ENCODE data around the gene SPOCK1.

SPOCK1 gene

DNA sequence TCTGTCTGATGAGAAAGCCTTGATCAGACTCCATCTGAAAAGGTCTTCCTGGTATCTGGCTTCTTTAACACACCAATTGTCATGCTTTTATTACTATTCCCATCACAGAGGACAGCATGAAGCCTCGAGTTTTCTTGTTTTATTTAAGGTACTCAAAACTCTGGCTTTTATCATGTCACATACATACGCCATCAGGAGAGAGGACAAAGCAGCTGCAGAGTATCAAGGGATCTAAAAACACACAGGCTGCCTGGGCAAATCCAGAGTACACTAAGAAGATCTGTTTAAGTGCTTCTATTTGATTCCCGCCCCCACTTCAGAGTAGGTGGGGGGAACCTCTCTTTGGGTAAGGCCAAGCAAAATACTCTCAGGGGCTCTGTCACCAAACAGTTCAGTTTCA is 277.2 kb downstream of the SPOCK1 start:
- Mint-ChIP-seq H3K27me3 (peaks cover 0 to 17% of the 10 kb centered on the region in 2 donors), H3K4me1 (no peaks in the 10 kb centered on the region)
- ATAC-seq (replicated peaks), result no peak

DNA sequence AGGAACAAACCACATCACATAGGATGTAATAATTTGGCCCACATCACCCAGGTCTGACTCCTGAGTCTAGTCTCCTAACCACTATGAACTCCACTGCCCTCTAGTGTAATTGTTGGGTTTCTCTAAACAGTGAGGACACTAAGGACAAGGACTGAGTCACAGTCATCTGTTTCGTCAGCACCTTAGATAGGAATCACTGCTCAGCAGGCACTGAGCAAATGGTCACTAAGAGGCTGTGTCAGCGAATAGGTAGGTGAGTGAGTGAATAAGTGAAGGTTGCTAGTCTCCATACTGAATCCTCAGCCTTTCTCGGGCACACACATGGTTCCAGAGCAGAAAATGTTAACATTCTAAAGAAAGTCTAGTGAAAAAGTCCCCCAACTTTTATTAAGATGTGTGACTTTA is 278.6 kb downstream of the SPOCK1 start:
- ATAC-seq (replicated peaks), result peak; percentile 76 to 84
- Mint-ChIP-seq H3K9me3 (peaks cover 0 to 1% of the 10 kb centered on the region in 2 donors), H3K4me3 (no peak overlapping the region), H3K27ac (no peak overlapping the region), H3K36me3 (no peaks in the 10 kb centered on the region), H3K27me3 (peaks cover 0 to 17% of the 10 kb centered on the region in 2 donors), H3K4me1 (no peaks in the 10 kb centered on the region)
- DNase-seq, result no peak

More for the DNA sequence above, 277.2 kb downstream of the SPOCK1 start:
- Mint-ChIP-seq H3K36me3 (no peaks in the 10 kb centered on the region), H3K4me3 (no peak overlapping the region), H3K9me3 (peaks cover 0 to 4% of the 10 kb centered on the region in 2 donors), H3K27ac (no peak overlapping the region)
- DNase-seq, result no peak

DNA sequence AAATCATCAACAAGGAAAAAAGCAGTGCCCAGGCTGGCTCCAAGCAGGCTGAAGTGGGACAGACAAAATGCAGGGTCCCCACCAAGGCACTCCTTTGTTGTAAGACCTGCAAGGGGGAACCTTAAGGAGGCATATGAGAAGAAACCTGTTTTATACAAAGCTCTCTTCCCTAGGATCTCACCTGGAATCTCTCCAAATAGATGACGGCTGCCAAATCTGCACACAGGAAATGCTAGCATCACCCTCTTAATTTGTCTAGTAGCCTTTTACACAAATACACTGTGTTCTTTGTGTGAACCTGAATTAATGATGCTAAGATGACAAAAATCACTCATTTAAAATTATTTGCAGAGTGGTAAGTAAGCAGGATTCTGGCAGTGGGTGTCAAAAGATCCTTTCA is 280.2 kb downstream of the SPOCK1 start:
- Mint-ChIP-seq H3K27me3 (peaks cover 0 to 17% of the 10 kb centered on the region in 2 donors), H3K4me1 (no peaks in the 10 kb centered on the region), H3K36me3 (no peaks in the 10 kb centered on the region), H3K27ac (no peak overlapping the region), H3K4me3 (no peak overlapping the region), H3K9me3 (no peaks in the 10 kb centered on the region)
- DNase-seq, result no peak
- no peak for ATAC-seq (replicated peaks)

DNA sequence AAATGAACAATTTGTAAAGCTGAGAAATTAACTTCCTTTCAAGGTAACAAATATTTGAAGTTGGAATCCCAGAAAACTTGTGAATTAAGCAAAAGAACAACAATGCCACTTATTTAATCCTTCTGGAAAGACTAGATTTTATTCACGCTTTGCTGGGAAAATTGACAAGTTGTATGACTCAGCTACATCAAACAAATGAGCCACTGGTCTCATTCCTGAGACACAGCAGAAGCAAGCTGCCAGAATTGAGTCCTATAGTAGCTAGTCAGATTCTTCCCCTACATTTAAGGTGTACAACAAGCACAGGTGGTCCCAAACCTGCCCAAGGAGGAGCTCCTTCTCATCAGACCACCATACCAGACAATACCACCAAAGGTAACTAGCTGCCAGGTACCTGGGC is 280.7 kb downstream of the SPOCK1 start:
- DNase-seq, result no peak
- no peaks in the 10 kb centered on the region for H3K4me1 Mint-ChIP-seq
- no peaks in the 10 kb centered on the region for H3K36me3 Mint-ChIP-seq
- no peak for ATAC-seq (replicated peaks)
- no peak overlapping the region for H3K4me3 Mint-ChIP-seq
- H3K27ac Mint-ChIP-seq, result no peak overlapping the region
- no peaks in the 10 kb centered on the region for H3K9me3 Mint-ChIP-seq
- peaks cover 0 to 17% of the 10 kb centered on the region in 2 donors for H3K27me3 Mint-ChIP-seq

DNA sequence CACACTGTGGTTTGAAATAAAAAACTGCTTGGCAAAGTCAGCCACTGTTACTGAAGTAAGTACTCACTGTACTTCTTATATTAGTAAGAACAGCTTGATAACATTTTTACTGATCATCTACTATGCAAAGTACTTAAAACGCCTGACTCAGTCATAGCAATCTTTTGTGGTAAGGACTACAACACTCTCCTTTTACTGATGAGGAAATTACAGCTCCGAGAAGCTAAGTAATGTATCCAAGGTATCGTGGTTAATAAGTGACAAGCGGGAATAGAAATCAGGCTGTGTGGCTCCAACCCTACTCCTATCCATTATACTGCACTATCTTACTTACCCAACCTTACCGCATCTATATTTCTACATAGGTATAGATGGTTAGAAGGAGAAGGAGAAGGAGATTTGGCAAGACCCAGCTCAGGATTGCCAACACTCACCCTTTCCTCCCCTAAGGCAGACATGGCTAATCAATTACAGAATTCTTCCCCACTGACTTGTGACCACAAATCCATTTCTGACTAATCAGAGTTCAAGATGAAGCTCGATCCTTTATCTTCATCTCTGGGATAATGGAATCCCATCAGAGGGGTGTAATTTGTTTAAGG is 281.4 kb downstream of the SPOCK1 start:
- no peak for DNase-seq
- Mint-ChIP-seq H3K27me3 (peaks cover 0 to 17% of the 10 kb centered on the region in 2 donors), H3K4me3 (no peak overlapping the region), H3K27ac (no peak overlapping the region), H3K4me1 (peaks cover 0 to under 1% of the 10 kb centered on the region in 2 donors), H3K36me3 (no peaks in the 10 kb centered on the region), H3K9me3 (no peaks in the 10 kb centered on the region)
- ATAC-seq (replicated peaks), result no peak

DNA sequence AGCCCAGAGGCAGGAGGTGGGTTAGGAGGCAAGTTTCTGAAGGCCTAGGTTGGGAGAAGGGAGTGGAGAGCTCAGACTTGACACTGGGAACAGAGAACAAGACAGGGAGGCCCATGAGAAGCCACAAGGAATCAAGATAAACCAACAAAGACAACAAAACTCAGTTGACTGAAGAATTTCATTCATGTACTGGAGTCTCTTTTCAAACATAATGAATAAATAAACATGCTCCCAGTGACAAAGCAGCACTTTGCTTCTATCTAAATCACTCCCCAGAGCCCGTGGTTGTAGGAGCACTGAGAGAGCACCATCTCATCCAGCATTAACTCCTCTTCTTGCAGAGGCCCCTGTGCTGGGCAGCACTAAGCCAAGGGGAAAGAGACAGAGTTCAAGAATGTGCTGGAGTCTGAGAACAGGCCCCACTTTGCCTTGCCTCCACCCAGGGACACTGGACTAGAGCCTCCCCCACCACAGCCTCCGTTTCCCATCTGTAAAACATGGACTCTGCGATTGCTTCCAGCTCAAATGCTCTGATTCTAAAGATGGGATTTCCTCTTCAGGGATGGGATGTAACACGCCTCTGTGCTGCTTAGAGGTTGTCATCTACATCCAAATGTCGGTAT is 282.0 kb downstream of the SPOCK1 start:
- ATAC-seq (replicated peaks), result no peak
- Mint-ChIP-seq H3K9me3 (no peaks in the 10 kb centered on the region), H3K4me1 (peaks cover 0 to 2% of the 10 kb centered on the region in 2 donors), H3K27me3 (peaks cover 0 to 17% of the 10 kb centered on the region in 2 donors), H3K36me3 (no peaks in the 10 kb centered on the region), H3K4me3 (no peak overlapping the region), H3K27ac (no peak overlapping the region)
- no peak for DNase-seq

DNA sequence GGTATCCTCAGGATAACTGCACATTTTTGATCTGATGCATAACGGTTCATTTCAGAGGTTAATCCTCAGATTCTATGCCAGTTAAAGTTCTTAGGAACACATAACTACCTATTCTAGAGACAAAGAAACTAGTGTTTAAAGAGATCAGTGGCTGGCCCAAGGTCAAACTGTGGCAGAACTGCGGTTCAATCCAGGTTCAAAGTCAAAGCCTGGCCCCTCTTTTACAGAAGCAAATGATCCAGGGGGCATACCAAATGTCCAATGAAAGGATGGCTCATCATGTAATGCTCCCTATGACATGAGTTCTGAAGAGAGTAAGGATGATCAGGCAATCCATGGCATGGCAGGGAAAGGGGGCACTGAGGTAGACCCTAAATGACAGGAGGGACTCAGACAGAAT is 283.3 kb downstream of the SPOCK1 start:
- no peak for ATAC-seq (replicated peaks)
- H3K4me3 Mint-ChIP-seq, result no peak overlapping the region
- no peak overlapping the region for H3K27ac Mint-ChIP-seq
- H3K27me3 Mint-ChIP-seq, result peaks cover 0 to 11% of the 10 kb centered on the region in 2 donors
- H3K4me1 Mint-ChIP-seq, result peaks cover 0 to 2% of the 10 kb centered on the region in 2 donors
- no peak for DNase-seq
- H3K9me3 Mint-ChIP-seq, result no peaks in the 10 kb centered on the region
- H3K36me3 Mint-ChIP-seq, result no peaks in the 10 kb centered on the region

DNA sequence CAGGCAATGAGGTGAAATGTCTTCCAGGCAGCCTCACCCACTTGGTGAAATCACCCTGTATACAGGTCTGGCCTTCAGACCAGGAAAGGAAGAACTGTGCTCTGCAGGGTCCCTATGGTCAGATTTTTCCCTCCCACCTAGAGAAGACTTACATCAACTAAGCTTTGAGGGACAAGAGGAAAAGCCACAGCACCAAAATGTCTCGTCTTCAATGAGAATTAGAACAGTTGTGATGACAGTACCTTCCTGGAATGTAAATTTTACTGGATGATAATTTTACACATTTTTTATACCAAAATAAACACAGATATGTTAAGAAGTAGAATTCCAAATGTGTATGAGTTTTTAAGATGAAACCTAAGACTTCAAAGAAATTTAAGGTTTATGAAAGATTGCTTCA is 283.9 kb downstream of the SPOCK1 start:
- Mint-ChIP-seq H3K27me3 (peaks cover 0 to 6% of the 10 kb centered on the region in 2 donors), H3K9me3 (no peaks in the 10 kb centered on the region), H3K27ac (no peak overlapping the region), H3K36me3 (no peaks in the 10 kb centered on the region), H3K4me1 (peaks cover 0 to 2% of the 10 kb centered on the region in 2 donors), H3K4me3 (no peak overlapping the region)
- DNase-seq, result no peak
- ATAC-seq (replicated peaks), result no peak

DNA sequence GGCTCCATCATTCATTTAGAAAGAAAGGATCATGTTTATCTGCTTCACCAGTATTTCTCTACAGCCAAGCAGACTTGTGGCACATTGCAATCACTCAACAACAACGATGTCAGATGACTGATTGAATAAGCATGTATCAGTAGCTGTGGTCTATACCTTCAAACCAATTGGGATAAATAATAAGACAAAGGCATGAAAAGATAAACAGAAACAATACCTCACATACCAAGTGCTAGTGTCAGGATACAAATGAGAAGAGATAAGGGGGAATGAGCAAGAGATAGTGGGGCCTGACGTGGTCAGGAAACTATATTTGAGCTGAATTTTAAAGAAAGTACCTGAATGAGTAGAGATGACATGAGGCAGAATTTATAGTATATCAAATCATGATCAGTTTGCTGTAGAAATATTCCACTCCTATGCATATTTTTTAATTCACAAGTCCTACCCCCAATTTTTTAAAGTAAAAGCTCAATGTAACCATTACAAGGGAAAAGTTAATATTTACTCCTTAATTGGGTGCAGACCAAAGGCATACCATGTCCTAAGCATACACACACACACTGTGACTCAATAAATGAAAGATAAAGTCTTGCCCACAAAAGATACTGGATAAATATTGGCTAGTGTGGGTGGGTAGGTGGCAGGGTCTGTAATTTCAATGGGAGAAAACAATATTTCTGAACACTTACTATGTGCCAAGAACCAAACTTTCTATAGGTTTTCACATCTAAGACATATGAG is 284.5 kb downstream of the SPOCK1 start:
- no peak for ATAC-seq (replicated peaks)

DNA sequence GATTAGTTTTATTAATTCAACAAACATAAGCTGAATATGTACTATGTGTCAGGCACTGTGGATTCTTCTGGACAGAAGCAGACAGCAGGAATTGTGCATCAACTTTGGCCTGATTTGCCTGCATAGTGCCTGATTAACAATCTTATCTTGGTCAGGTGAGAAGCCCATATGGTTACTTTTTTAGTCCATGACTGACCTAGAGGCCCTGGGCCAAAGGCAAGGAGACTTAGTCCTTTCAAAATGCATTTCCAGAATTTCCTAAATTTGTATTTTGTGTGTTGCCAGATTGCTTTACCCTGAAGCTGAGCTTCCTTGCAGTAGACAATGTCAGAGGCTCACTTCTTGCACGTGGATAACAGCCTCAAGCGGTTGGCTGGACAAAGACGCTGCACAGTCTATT is 286.7 kb downstream of the SPOCK1 start:
- no peak for DNase-seq
- Mint-ChIP-seq H3K36me3 (no peaks in the 10 kb centered on the region), H3K27me3 (no peaks in the 10 kb centered on the region), H3K9me3 (no peaks in the 10 kb centered on the region), H3K4me1 (peaks cover 0 to 2% of the 10 kb centered on the region in 2 donors), H3K27ac (no peak overlapping the region), H3K4me3 (no peak overlapping the region)
- ATAC-seq (replicated peaks), result no peak

More for the DNA sequence above, 284.5 kb downstream of the SPOCK1 start:
- no peak for DNase-seq
- H3K9me3 Mint-ChIP-seq, result no peaks in the 10 kb centered on the region
- H3K27ac Mint-ChIP-seq, result no peak overlapping the region
- peaks cover 0 to 2% of the 10 kb centered on the region in 2 donors for H3K4me1 Mint-ChIP-seq
- H3K4me3 Mint-ChIP-seq, result no peak overlapping the region
- no peaks in the 10 kb centered on the region for H3K27me3 Mint-ChIP-seq
- H3K36me3 Mint-ChIP-seq, result no peaks in the 10 kb centered on the region

DNA sequence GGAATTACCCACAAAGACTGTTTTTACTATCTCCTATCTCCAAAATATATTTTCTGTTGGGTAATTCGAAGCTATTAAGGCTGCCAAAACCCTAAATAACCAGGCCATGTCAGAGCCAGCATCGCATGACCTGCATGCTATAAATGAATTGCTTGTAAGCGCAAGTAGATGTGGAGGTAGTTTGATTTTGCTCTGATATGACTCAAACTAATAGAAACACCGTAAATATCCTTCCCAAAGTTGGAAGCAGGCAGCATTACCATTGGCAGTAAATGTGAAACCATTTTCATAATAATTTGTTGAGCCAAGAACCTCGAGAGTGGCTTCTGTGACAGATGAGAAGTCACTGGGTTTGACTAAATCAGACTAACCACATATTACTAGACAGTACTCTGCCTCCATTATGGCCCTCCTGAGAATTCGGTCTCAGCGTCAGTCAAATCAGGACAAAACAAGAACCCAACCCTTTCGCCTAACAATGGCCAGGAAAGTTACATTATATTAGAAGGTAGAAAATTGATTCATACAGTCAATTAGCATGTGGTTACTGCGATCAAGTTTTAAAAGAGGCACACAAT is 289.8 kb downstream of the SPOCK1 start:
- Mint-ChIP-seq H3K9me3 (no peaks in the 10 kb centered on the region), H3K27ac (no peak overlapping the region), H3K4me3 (no peak overlapping the region), H3K36me3 (no peaks in the 10 kb centered on the region), H3K27me3 (no peaks in the 10 kb centered on the region), H3K4me1 (peaks cover 0 to 2% of the 10 kb centered on the region in 2 donors)
- ATAC-seq (replicated peaks), result no peak
- no peak for DNase-seq

DNA sequence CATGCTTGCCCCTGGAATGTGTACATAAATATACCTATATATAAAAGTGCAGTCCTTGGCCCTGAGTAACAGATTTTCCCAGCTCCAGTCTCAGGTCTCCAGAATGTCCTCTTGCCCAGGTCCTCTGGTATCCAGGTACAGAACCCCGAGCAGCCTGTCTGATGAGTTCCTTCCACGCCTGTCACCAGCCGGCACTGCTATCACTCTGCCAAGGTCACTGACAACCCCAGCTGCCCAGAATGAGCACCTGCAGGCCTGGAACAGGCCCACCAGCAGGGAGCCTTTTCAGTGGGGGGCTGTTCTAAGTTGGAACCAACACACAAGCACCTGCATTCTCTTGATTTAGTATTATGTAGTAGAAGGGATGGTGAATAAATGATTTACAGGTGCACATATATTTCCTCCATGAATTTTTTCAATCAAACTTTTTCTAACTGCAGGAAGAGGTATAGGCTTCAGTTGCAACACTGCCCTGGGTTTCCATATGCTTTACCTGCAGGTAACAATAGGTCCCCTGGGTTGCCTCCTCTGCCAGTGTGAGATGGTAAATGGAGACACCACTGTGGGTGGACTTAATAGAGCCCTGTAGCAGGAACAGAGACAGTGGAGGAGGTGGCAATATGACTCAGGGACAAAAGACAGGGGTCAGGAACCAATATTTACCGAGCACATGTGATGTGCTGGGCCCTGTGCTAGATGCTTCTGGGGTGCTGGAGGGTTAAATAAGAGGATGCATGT is 291.9 kb downstream of the SPOCK1 start:
- no peak for ATAC-seq (replicated peaks)
- no peaks in the 10 kb centered on the region for H3K9me3 Mint-ChIP-seq
- no peak for DNase-seq
- no peaks in the 10 kb centered on the region for H3K4me1 Mint-ChIP-seq
- no peaks in the 10 kb centered on the region for H3K27me3 Mint-ChIP-seq
- no peak overlapping the region for H3K4me3 Mint-ChIP-seq
- H3K36me3 Mint-ChIP-seq, result no peaks in the 10 kb centered on the region
- H3K27ac Mint-ChIP-seq, result no peak overlapping the region

DNA sequence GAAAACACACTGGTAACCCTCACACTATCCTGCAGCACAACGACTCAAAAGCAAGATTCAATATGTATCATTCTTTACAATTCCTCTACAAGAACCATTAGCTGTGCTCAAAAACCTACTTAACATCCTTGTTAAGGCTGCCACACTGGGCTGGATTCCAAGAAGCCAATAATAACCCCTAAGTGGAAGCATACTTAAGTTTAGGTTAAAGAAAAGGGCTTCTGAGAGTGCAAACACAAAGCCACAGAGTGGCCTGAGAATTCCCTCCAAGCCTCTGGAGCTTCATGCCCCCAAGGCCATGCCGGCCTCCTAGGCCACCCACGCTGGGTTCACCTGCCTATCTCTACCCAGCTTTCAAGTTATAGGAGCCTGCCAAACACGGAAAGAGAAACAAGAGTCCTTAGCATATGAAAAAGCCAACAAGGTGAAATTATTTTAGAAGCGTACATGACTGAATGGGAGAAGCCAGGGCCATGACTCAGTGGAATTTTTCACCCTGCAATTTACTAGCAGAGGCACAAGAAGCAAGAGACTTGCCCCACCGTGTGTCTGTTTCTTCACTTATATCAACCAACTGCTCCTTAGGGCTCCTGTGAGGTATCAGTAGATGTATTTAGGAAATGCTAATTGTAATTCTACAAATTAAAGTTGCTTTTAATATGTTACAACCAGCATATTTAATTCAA is 293.0 kb downstream of the SPOCK1 start:
- DNase-seq (no peak), ATAC-seq (replicated peaks) (no peak)
- no peak overlapping the region for H3K27ac Mint-ChIP-seq
- H3K36me3 Mint-ChIP-seq, result no peaks in the 10 kb centered on the region
- H3K4me1 Mint-ChIP-seq, result no peaks in the 10 kb centered on the region
- no peak overlapping the region for H3K4me3 Mint-ChIP-seq
- H3K9me3 Mint-ChIP-seq, result no peaks in the 10 kb centered on the region
- H3K27me3 Mint-ChIP-seq, result no peaks in the 10 kb centered on the region

All from stimulated activated naive B cell treated with anti-CD40 and anti-IgM and Interleukin-4, amounts not matched to agents 10 μg/mL and 1 μg/mL and 100 μg/mL, for 72 hours (primary cell).